NK-92 (cell line): ENCODE data around the gene NEK11.
"Not testable (repeated sequence)": the region's sequence is repeated elsewhere in the genome, so short reads cannot be mapped to it uniquely, and the experiment has no call there.

Experiments
- DNase-seq: peaks from one replicate; lab custom pipeline; 2025; ENCODE audit not compliant: unreplicated experiment; lab: John Stamatoyannopoulos, UW

Gene NEK11

GRCh38 chr3:131284302-131284701 is 257.6 kb downstream of the NEK11 start:
- DNase-seq = no peak

- DNase-seq = no peak
Measured at GRCh38 chr3:131285456-131285855, 258.8 kb downstream of the NEK11 start.

- DNase-seq = no peak
Measured at GRCh38 chr3:131299836-131300235, 273.2 kb downstream of the NEK11 start.

GRCh38 chr3:131303848-131304247 is 277.2 kb downstream of the NEK11 start:
- no peak for DNase-seq

- DNase-seq = no peak
Measured at GRCh38 chr3:131304890-131305289, 278.2 kb downstream of the NEK11 start.

- DNase-seq = no peak
Measured at GRCh38 chr3:131306242-131306641, 279.6 kb downstream of the NEK11 start.

GRCh38 chr3:131314318-131314717 is 287.6 kb downstream of the NEK11 start:
- DNase-seq = no peak

GRCh38 chr3:131315162-131315561 is 288.5 kb downstream of the NEK11 start:
- DNase-seq = no peak

GRCh38 chr3:131317667-131318066 is 291.0 kb downstream of the NEK11 start:
- no peak for DNase-seq

- DNase-seq = no peak
Measured at GRCh38 chr3:131323014-131323413, 296.3 kb downstream of the NEK11 start.

- no peak for DNase-seq
Measured at GRCh38 chr3:131323792-131324191, 297.1 kb downstream of the NEK11 start.

GRCh38 chr3:131324923-131325322 is 298.2 kb downstream of the NEK11 start:
- no peak for DNase-seq

GRCh38 chr3:131326307-131326706 is 299.6 kb downstream of the NEK11 start:
- no peak for DNase-seq

- DNase-seq = no peak
Measured at GRCh38 chr3:131328721-131329120, 302.0 kb downstream of the NEK11 start.

GRCh38 chr3:131329774-131330173 is 303.1 kb downstream of the NEK11 start:
- no peak for DNase-seq

GRCh38 chr3:131331456-131332085 is 304.9 kb downstream of the NEK11 start:
- not testable (repeated sequence) for DNase-seq

- no peak for DNase-seq
Measured at GRCh38 chr3:131338948-131339640, 312.4 kb downstream of the NEK11 start.

- DNase-seq = no peak
Measured at GRCh38 chr3:131341761-131342160, 315.1 kb downstream of the NEK11 start.

- no peak for DNase-seq
Measured at GRCh38 chr3:131348911-131349310, 322.2 kb downstream of the NEK11 start.

- no peak for DNase-seq
Measured at GRCh38 chr3:131349454-131349853, 322.8 kb downstream of the NEK11 start.

- no peak for DNase-seq
Measured at GRCh38 chr3:131349946-131350347, 323.3 kb downstream of the NEK11 start.

- no peak for DNase-seq
Measured at GRCh38 chr3:131350506-131350905, 323.8 kb downstream of the NEK11 start.
